ENCODE data around the gene WDR75.

Gene WDR75

GRCh38 chr2:189466046-189466445 is 24.8 kb downstream of the WDR75 start:
- no peak for TF ChIP-seq REST (IDR thresholded peaks at IDR 0.05; ENCODE audit: insufficient read depth in 1 of 2, low read depth in 2 of 2, low read length in 2 of 2)
- TF ChIP-seq POLR2AphosphoS5 (IDR thresholded peaks at IDR 0.05; ENCODE audit: low read depth, low read length), result no peak
- TF ChIP-seq TAF1 (IDR thresholded peaks at IDR 0.05; ENCODE audit: borderline replicate concordance, insufficient read depth, low read length), result no peak
- TF ChIP-seq SIN3A (IDR thresholded peaks at IDR 0.05; ENCODE audit: borderline replicate concordance, insufficient read depth, low read length), result no peak
- no peak for TF ChIP-seq FOXP2 (optimal IDR thresholded peaks at IDR 0.05; ENCODE audit: borderline replicate concordance, extremely low read depth, extremely low read length, insufficient read depth)

DNA sequence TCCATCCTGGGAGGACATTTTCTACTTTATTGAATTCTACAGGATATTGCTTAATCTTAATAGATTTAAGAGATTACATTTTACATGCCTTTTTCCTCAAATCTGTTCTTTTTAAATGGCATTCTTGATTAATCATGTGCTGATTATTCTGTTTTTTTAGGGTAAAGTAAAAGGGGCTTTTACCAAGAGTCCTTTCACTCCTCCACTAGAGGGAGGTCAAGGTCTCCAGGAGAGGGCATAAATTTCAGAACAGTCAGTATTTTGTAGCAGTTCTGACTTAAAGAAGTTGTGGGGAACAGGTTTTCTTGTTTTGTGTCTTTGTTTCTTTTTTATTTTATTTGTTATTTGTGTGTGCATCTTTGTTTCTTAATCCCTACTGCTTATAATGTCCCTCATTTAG is 25.4 kb downstream of the WDR75 start:
- TF ChIP-seq SIN3A (IDR thresholded peaks at IDR 0.05; ENCODE audit: borderline replicate concordance, insufficient read depth, low read length) (no peak), TAF1 (IDR thresholded peaks at IDR 0.05; ENCODE audit: borderline replicate concordance, insufficient read depth, low read length) (no peak), REST (IDR thresholded peaks at IDR 0.05; ENCODE audit: insufficient read depth in 1 of 2, low read depth in 2 of 2, low read length in 2 of 2) (no peak), FOXP2 (optimal IDR thresholded peaks at IDR 0.05; ENCODE audit: borderline replicate concordance, extremely low read depth, extremely low read length, insufficient read depth) (no peak), POLR2AphosphoS5 (IDR thresholded peaks at IDR 0.05; ENCODE audit: low read depth, low read length) (no peak)

DNA sequence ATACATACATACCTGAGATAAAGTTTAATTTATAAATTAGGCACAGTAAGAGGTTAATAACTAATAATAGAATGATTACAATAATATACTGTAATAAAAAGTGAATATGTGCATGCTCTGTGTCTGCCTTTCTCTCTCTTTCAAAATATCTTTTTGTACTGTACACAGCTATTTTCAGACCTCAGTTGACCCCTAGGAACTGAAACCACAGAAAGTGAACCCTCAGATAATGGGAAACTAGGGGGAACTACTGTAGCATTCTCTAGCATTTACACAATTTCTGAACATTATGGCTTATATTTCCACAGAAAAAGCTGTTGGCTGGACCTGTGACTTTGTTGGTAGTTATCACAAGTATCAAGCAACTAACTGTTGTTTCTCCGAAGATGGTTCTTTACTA is 25.9 kb downstream of the WDR75 start:
- TF ChIP-seq SIN3A (IDR thresholded peaks at IDR 0.05; ENCODE audit: borderline replicate concordance, insufficient read depth, low read length) (no peak), REST (IDR thresholded peaks at IDR 0.05; ENCODE audit: insufficient read depth in 1 of 2, low read depth in 2 of 2, low read length in 2 of 2) (no peak), FOXP2 (optimal IDR thresholded peaks at IDR 0.05; ENCODE audit: borderline replicate concordance, extremely low read depth, extremely low read length, insufficient read depth) (no peak), POLR2AphosphoS5 (IDR thresholded peaks at IDR 0.05; ENCODE audit: low read depth, low read length) (no peak), TAF1 (IDR thresholded peaks at IDR 0.05; ENCODE audit: borderline replicate concordance, insufficient read depth, low read length) (no peak)

DNA sequence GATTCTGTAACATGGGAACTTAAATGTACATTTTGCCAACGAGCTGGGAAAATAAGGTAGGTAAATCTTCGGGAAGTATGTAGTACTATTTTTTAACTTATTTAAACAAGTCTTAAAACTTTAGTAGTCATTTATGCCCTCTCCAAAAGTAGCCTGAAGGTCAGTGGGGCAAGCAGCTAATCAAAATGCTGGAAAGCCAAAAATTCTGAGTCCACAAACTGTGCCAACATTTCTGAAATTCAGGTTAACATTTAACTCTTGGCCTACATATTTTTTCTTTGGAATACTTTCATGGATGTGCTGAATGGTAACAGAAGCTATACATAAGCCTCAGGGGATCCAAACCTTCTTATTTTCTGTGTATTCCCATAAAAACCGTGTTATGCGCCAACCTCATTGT is 26.3 kb downstream of the WDR75 start:
- TF ChIP-seq TAF1 (IDR thresholded peaks at IDR 0.05; ENCODE audit: borderline replicate concordance, insufficient read depth, low read length) (no peak), SIN3A (IDR thresholded peaks at IDR 0.05; ENCODE audit: borderline replicate concordance, insufficient read depth, low read length) (no peak), POLR2AphosphoS5 (IDR thresholded peaks at IDR 0.05; ENCODE audit: low read depth, low read length) (no peak), REST (IDR thresholded peaks at IDR 0.05; ENCODE audit: insufficient read depth in 1 of 2, low read depth in 2 of 2, low read length in 2 of 2) (no peak), FOXP2 (optimal IDR thresholded peaks at IDR 0.05; ENCODE audit: borderline replicate concordance, extremely low read depth, extremely low read length, insufficient read depth) (no peak)

- no peak for TF ChIP-seq FOXP2 (optimal IDR thresholded peaks at IDR 0.05; ENCODE audit: borderline replicate concordance, extremely low read depth, extremely low read length, insufficient read depth)
- no peak for TF ChIP-seq POLR2AphosphoS5 (IDR thresholded peaks at IDR 0.05; ENCODE audit: low read depth, low read length)
Observed at GRCh38 chr2:189474526-189474925, 33.3 kb downstream of the WDR75 start.
